Adrenal gland (tissue), 5 donors: ENCODE data around the gene ELAVL2.

Source experiments
- POLR2A ChIP-seq, 2 donors: fragments of 450-650 bp; IDR thresholded peaks; one replicate each; pipeline ENCODE4 v1.6.1; 2017; ENCODE audit warnings: antibody characterized with exemption in 2 of 2, mild to moderate bottlenecking in 2 of 2, moderate library complexity in 1 of 2
- TF ChIP-seq, protein P1 (sequence below), 6 experiments: fragments of 450-650 bp in 4 of 6; fragments of 200-600 bp in 2 of 6; sonication (generic) in 1 of 6; IDR thresholded peaks; 1 replicate in 5 of 6; 2 replicates in 1 of 6; pipeline versions ENCODE4 v1.5.1 to v1.8.0; 2016 to 2021; ENCODE audit warnings: antibody characterized with exemption in 6 of 6, mild to moderate bottlenecking in 2 of 6, moderate library complexity in 1 of 6
- donor health status: DM: no; HTN: no; CAD: no.

DNA sequence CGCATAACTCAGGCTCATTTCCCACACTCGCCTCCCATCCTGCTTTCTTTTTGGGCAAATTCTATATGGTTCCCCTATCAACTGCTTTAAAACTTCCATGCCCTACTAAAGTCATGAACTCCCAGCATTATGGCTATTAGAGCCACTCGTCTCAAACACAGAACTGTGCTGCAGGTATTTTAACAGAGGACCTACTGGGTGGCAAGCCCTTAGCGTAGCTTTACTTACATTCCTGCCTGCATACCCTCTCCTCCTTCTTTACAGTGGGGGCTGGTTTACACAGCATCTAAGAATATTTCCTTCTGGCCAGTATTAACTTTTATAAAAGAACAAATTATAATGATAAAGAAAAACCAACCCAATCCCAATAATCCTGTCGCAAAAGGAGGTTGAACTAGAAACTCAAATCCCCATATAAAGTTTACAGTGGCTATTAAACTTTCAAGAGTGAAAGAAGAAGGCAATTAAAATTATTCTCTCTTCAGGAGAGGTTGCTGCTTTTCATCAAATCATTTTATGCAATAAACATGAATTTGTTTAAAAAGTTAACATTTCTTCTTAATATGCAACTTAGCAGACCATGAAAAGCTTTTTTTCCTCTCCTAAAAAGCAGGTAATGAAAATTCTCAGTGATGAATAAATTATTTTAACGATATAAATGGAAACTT lies 100.6 kb downstream of the ELAVL2 start:
- TF ChIP-seq POLR2A (IDR thresholded peaks at IDR 0.05) = no peak
- TF ChIP-seq, protein P1, sequence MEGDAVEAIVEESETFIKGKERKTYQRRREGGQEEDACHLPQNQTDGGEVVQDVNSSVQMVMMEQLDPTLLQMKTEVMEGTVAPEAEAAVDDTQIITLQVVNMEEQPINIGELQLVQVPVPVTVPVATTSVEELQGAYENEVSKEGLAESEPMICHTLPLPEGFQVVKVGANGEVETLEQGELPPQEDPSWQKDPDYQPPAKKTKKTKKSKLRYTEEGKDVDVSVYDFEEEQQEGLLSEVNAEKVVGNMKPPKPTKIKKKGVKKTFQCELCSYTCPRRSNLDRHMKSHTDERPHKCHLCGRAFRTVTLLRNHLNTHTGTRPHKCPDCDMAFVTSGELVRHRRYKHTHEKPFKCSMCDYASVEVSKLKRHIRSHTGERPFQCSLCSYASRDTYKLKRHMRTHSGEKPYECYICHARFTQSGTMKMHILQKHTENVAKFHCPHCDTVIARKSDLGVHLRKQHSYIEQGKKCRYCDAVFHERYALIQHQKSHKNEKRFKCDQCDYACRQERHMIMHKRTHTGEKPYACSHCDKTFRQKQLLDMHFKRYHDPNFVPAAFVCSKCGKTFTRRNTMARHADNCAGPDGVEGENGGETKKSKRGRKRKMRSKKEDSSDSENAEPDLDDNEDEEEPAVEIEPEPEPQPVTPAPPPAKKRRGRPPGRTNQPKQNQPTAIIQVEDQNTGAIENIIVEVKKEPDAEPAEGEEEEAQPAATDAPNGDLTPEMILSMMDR (IDR thresholded peaks at IDR 0.05) = no peak
